ENCODE results near the gene FOXP4.

Gene FOXP4

DNA sequence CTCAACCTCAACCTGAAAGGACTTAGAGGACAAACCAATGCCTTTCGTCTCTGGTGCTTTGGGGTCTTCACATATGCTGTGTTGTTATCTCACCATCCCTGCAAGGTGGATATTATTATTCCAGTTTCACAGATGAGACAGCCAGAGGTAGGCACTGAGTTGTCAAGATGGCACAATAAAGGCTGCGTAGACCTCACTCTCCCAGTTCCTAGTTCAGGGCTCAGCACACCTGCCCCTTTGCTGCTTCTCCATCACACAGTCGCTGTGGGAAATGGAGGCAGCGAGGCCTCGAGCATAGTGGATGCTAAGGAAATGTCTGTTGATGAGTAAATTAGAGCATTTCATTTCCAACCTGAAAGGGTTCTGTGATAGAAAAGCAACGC lies 22.0 kb downstream of the FOXP4 start:
- TF ChIP-seq, protein P1, sequence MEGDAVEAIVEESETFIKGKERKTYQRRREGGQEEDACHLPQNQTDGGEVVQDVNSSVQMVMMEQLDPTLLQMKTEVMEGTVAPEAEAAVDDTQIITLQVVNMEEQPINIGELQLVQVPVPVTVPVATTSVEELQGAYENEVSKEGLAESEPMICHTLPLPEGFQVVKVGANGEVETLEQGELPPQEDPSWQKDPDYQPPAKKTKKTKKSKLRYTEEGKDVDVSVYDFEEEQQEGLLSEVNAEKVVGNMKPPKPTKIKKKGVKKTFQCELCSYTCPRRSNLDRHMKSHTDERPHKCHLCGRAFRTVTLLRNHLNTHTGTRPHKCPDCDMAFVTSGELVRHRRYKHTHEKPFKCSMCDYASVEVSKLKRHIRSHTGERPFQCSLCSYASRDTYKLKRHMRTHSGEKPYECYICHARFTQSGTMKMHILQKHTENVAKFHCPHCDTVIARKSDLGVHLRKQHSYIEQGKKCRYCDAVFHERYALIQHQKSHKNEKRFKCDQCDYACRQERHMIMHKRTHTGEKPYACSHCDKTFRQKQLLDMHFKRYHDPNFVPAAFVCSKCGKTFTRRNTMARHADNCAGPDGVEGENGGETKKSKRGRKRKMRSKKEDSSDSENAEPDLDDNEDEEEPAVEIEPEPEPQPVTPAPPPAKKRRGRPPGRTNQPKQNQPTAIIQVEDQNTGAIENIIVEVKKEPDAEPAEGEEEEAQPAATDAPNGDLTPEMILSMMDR (IDR thresholded peaks at IDR 0.05; ENCODE audit: extremely low read depth, missing control alignments): no peak
- no peak for DNase-seq (ENCODE audit: low spot score)

DNA sequence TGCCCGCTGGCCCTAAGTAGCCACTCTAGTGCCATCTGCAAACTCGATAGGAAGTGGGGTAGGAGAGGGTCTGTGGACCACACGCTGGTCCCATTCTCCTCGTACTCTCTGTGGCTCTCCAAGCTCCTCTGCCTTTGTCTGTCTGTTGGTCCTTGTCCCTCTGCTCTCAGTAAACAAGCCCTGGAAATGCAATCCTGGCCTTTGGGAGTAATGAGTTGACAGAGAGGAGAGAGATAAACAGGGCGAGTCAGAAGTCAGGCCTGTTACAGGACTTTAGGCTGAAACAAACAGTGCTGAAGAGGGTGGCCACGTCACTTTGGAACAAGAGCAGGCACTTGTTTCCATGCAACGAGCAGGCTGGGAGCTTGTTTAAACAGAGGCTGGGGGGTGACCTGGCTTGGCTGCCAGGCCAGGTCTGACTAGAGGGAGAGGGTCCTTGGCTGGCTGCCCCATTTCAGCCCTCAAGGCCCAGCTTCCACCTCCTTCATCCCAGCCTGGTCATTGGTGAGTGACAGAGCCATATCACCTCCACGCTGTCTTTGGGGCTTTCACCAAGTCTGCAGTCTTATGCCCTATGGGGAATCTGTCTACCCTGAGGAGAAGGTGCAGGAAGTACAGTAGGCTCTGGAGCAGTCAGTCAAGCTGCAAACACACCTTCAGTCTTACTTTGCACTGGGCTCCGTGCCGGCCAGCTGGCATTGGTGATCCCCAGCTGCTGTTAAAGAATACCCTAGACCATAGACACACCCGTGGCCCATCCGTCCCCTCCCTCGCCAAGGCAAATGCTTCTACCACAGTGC lies 22.6 kb downstream of the FOXP4 start:
- no peak for DNase-seq (ENCODE audit: low spot score)
- TF ChIP-seq, protein P1 (IDR thresholded peaks at IDR 0.05; ENCODE audit: extremely low read depth, missing control alignments): no peak

DNA sequence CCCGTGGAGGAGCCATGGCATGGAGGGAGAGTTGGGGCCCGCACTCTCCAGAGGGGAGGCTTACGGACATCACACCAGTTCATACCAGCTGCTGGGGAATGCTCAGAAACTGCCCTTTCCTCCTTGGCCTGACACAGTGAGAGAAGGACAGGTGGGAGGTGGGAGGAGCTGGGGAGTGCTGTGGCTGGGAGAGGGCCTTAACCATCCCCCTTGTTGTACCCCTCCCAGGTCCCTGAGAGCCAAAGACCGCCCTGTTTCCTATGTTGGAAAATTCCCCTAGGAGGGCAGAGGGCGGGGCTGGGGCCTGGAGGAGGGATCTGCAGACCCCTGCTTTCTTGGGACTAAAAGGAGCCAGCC lies 24.1 kb downstream of the FOXP4 start:
- TF ChIP-seq, protein P1 (IDR thresholded peaks at IDR 0.05; ENCODE audit: extremely low read depth, missing control alignments): no peak
- no peak for DNase-seq (ENCODE audit: low spot score)

DNA sequence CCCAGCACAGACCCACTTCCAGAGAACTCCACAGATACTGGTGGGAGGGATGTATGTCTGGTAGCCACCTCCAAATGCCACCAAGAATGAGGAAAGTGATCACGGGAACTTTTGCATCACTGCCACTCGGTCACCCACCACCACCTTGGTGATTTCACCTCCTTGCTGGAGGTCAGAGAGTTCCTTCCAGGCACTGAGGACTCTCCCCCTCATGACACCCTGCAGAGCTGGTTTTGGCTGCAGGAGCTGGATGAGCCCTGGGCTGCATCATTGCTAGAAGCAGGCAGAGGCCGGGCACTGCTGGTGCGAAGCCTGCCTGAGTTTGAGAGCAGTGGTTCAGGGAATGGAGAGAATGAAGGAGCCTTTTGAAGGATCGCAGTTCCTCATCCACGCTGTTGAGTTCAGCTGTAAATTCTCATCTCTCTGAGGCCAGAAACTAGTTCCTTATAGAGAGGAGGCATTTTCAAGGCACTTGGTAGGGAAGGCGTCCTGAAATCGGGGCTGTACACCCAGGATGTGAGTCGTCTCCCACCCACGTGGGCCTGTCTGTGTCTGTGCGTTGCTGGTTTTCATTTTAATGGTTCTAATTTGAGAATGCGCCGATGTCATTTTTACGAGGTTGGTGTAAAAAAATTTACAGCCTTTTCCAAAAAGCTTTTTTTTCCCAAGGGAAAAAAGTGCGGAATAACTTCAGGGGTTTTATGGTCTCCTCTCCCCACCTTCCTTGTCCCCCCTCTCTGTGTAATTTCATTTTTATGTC lies 25.0 kb downstream of the FOXP4 start:
- TF ChIP-seq, protein P1 (IDR thresholded peaks at IDR 0.05; ENCODE audit: extremely low read depth, missing control alignments): no peak
- DNase-seq (ENCODE audit: low spot score): no peak

DNA sequence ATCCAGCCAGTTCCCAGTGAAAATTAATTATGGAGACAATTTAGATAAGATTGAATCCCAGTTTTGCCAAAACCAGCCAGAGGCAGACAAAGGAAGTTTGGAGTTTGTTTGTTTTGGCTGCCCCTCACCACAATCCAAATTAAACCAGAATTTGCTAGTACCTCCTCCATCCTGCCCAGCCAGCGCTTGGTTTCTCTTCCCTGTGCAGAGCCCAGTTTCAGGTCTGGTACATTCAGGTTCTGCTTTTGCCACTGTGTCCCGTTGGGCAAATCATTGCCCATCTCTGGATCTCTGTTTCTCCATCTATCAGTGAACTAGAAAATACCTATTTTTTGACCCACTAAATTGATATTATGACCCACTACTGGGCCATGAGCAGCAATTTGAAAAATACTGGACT lies 26.4 kb downstream of the FOXP4 start:
- DNase-seq (ENCODE audit: low spot score): no peak
- TF ChIP-seq, protein P1 (IDR thresholded peaks at IDR 0.05; ENCODE audit: extremely low read depth, missing control alignments): no peak

DNA sequence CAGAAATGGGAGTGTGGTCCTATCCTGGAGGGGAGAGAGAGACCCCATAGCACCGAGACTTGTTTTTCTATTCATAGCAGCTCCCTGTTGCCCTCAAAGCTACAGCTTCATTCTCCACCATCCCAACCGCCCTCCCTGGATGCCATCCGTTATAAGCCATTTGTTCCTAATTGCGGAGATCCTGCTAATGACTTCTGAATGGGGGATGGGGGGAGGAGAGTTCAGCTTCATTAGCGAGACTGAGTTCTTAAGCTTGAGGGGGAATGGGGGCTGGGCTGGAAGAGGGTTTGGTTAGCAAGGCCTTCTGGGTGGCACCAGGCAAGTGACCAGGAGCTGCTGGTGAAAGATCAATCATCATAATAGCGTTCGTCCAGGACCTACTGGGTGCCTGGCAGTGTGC lies 27.1 kb downstream of the FOXP4 start:
- DNase-seq (ENCODE audit: low spot score): no peak
- TF ChIP-seq, protein P1 (IDR thresholded peaks at IDR 0.05; ENCODE audit: extremely low read depth, missing control alignments): no peak

DNA sequence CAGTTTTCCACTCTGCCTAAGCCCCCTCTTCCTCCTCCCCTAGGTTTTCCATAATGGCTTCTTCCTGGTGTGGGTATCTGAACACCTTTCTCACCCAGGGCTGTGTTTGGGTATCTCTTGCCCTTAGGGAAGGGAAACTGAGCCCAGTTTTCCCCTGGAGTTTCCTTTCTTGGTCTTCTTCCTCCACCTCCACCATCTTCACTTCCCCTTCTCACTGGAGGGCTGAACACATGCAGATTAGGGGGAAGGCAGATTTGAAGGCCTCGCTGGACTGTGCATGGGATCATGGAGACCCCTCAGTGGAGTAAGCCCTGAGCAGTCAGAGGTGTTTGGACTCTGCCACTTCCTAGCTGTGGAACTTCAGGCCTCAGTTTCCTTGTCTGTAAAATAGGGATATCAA lies 27.8 kb downstream of the FOXP4 start:
- no peak for DNase-seq (ENCODE audit: low spot score)
- TF ChIP-seq, protein P1 (IDR thresholded peaks at IDR 0.05; ENCODE audit: extremely low read depth, missing control alignments): no peak

All from GM20000 (cell line).